Prostate gland (tissue), 2 donors: ENCODE results near the gene TENT5C.

Experiments used
- POLR2AphosphoS5 ChIP-seq: sonication (generic); formaldehyde crosslinking; IDR thresholded peaks from one replicate; pipeline ENCODE4 v1.6.1; 2017; ENCODE audit warnings: antibody characterized with exemption
- TF ChIP-seq, protein P1 (sequence below), 4 experiments: fragments of 200-600 bp in 2 of 4; fragments of 450-650 bp in 2 of 4; sonication (generic) in 2 of 4; IDR thresholded peaks; 1 replicate in 3 of 4; 2 replicates in 1 of 4; pipeline ENCODE4 v1.5.1; 2016 to 2019; ENCODE audit warnings: antibody characterized with exemption in 4 of 4, mild to moderate bottlenecking in 2 of 4, moderate library complexity in 2 of 4

DNA sequence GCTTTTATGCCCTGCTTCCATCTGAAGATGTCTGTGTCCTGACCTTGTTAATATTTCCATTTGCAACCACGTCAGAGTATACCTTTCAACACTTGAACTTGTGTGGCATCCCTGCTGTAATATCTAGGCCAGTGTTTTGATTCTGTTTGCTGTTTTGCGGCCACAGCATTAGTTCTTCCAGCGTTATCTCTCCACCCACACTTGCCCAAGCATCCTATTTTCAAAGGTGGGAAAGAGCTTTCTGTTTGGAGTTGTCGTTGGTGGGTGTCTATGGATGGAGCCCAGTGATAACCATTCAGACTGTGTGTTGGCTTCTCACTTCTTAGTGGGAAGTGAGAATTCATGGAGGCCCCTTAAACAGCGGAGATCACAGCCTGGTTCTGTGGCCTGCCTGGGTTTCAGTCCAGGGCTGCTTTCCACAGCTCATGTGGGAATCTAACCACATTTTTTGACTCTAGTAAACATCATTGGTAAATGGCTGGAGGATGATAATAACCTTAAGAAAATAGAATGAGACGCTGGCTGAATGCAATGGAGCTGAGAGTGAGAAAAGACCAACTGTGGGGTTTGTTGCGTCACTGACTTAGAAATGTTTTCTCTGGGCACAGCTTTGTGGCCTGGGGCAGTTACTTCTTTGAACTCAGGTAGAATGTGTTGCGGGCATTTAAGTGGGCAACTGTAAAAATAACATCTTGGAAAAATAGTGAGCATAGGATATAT, 7.6 kb downstream of the TENT5C start:
- no peak for TF ChIP-seq POLR2AphosphoS5
- TF ChIP-seq, protein P1, sequence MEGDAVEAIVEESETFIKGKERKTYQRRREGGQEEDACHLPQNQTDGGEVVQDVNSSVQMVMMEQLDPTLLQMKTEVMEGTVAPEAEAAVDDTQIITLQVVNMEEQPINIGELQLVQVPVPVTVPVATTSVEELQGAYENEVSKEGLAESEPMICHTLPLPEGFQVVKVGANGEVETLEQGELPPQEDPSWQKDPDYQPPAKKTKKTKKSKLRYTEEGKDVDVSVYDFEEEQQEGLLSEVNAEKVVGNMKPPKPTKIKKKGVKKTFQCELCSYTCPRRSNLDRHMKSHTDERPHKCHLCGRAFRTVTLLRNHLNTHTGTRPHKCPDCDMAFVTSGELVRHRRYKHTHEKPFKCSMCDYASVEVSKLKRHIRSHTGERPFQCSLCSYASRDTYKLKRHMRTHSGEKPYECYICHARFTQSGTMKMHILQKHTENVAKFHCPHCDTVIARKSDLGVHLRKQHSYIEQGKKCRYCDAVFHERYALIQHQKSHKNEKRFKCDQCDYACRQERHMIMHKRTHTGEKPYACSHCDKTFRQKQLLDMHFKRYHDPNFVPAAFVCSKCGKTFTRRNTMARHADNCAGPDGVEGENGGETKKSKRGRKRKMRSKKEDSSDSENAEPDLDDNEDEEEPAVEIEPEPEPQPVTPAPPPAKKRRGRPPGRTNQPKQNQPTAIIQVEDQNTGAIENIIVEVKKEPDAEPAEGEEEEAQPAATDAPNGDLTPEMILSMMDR (IDR thresholded peaks at IDR 0.05): no peak
